ENCODE measurements around the gene RAB3IP. TPM values are rescaled to one million over a fixed set of nuclear protein-coding genes. Genes with fewer than 3 reads are reported as not detected.
A peak's percentile ranks its signal among the peaks of the same experiment; 100 is the strongest.
"Not testable (repeated sequence)": the region's sequence is repeated elsewhere in the genome, so short reads cannot be mapped to it uniquely, and the experiment has no call there.

The RAB3IP gene
- polyA plus RNA-seq, 6 donors from 2014 or later: 8.1 to 43.7 (median 32.9) TPM

DNA sequence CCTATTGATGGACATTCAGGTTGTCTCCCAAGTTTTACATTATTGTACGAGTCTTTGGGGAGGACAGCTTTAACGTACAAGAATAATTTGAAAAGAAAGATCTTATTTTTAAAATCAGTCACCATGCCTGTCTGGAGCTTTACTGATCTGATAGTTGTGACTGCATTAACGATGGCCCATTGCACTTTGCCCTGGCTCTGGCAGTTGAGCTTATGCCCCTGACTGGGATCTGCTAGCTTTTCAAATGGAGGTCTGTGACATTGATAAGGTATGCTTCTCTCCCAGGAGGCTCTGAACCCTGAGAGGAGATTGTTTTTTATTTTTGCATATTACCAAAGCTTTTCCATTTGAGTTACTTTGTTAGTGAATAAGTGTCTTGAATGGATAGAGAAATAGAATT, 17.9 kb upstream of the RAB3IP start:
- ATAC-seq (ENCODE audit: low read depth in 2 of 2): no peak
- no peaks in the 10 kb centered on the region for H3K4me1 Mint-ChIP-seq
- H3K9me3 Mint-ChIP-seq: peaks cover 0 to 2% (median 0%) of the 10 kb centered on the region in 7 donors
- H3K36me3 Mint-ChIP-seq: no peaks in the 10 kb centered on the region
- no peak overlapping the region for H3K27ac Mint-ChIP-seq
- DNase-seq: no peak
- peaks cover 0 to 14% (median 8%) of the 10 kb centered on the region in 3 donors for H3K27me3 Mint-ChIP-seq
- H3K4me3 Mint-ChIP-seq: no peak overlapping the region

- no peaks in the 10 kb centered on the region for H3K36me3 Mint-ChIP-seq
- no peak for ATAC-seq (ENCODE audit: low read depth in 2 of 2)
- peaks cover 0 to 2% (median 0%) of the 10 kb centered on the region in 7 donors for H3K9me3 Mint-ChIP-seq
Measured at GRCh38 chr12:69726922-69727321, 11.7 kb upstream of the RAB3IP start.

DNA sequence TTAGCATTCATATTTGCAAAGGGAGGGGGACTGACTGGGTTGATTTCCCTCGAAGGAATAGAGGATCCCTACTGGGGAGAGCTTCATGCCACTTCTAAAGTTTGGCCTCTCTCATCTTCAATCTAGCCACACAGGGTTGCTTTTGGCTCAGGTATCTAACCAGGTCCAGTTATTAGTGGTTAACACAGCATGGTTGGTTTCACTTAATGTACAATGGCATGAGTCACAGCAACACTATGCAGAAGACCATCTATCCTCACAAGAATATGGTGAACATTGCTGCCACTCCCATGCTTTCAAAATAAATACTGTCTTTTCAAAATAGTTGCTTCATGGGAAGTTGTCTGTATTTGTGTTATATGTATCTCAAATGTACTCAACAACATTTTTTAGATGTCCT, 6.6 kb upstream of the RAB3IP start:
- DNase-seq (no peak), ATAC-seq (ENCODE audit: low read depth in 2 of 2) (no peak)
- Mint-ChIP-seq H3K4me1 (no peaks in the 10 kb centered on the region), H3K9me3 (no peaks in the 10 kb centered on the region), H3K27ac (no peak overlapping the region), H3K36me3 (no peaks in the 10 kb centered on the region), H3K27me3 (peaks cover 26 to 32% (median 32%) of the 10 kb centered on the region in 3 donors), H3K4me3 (no peak overlapping the region)

More at GRCh38 chr12:69726922-69727321, 11.7 kb upstream of the RAB3IP start:
- H3K27ac Mint-ChIP-seq: no peak overlapping the region
- DNase-seq: no peak
- no peaks in the 10 kb centered on the region for H3K4me1 Mint-ChIP-seq
- H3K27me3 Mint-ChIP-seq: peaks cover 6 to 24% (median 8%) of the 10 kb centered on the region in 3 donors
- no peak overlapping the region for H3K4me3 Mint-ChIP-seq

DNA sequence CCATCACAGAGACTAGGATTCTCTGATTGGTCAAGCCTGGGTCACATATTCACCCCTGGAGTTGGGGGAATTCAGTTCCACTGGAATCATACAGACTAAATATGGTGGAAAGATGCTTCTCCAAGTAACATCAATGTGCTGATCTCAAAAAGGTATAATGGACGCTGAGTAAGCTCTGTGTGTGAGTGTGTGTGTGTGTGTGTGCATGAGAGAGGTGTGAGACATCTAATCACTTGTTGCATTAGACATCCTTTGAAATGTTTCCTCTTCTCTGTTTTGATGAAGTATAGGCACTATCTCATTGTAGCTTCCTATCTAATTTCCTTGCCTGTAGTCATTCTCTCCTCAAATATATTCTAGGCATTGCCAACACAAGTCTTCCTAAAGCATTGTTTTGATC, 5.0 kb upstream of the RAB3IP start:
- Mint-ChIP-seq H3K36me3 (no peaks in the 10 kb centered on the region), H3K27me3 (peaks cover 26 to 35% (median 32%) of the 10 kb centered on the region in 3 donors), H3K27ac (no peak overlapping the region), H3K9me3 (no peaks in the 10 kb centered on the region), H3K4me3 (no peak overlapping the region), H3K4me1 (peaks cover 0 to 5% (median 0%) of the 10 kb centered on the region in 3 donors)
- DNase-seq: no peak
- ATAC-seq (ENCODE audit: low read depth in 2 of 2): no peak

DNA sequence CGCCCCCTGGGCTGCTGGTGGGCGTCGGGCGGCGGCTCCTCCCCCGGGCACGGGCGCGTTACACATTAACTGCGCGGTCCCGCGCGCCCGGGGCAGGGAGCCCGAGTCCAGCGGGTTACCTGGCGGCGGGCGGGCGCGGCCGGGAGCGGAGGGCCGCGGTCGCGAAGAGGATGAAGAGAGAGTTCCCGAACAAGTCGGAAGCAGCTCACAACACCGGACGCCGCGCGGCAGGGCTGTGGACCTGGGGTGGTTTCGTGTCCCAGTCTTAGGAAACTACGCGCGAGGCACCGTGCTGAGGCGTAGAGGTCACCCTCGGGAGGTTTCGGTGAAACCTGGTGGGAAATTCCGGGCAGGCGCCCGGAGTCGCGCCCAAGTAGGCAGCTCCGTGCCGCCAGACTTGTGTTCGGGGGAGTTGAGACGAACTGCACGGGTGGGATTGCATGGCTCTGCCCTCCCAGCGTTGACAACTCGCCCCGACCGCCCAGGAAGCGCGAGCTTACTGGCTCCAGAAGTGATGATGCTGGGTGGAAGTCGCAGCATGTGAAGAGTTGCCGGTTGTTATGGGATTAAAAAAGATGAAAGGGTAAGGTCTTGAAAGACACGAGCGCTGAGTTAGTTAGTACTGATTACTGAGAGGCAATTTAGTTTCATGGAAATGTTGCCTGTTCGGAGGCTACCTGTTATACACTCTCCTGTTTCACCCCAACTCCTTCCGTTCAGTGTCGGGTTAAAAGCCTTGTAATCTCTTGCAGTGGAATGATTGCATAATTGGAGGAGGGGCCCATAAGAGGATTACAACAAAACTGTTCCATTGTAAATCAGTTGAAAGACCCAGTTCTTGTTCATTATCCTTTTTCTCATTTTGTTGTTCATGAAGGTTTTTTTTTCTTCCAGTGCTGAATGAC, 879 bp downstream of the RAB3IP start:
- H3K4me1 Mint-ChIP-seq: peaks cover 9 to 19% (median 14%) of the 10 kb centered on the region in 3 donors
- DNase-seq: peak; percentile 74
- H3K36me3 Mint-ChIP-seq: no peaks in the 10 kb centered on the region
- H3K4me3 Mint-ChIP-seq: peak overlapping the region; percentile 74 to 92 (median 88)
- peak; percentile 59 to 62 for ATAC-seq (ENCODE audit: low read depth in 2 of 2)
- H3K27ac Mint-ChIP-seq: peak overlapping the region; percentile 72 to 98 (median 92)
- no peaks in the 10 kb centered on the region for H3K9me3 Mint-ChIP-seq
- H3K27me3 Mint-ChIP-seq: peaks cover 5 to 18% (median 6%) of the 10 kb centered on the region in 3 donors

DNA sequence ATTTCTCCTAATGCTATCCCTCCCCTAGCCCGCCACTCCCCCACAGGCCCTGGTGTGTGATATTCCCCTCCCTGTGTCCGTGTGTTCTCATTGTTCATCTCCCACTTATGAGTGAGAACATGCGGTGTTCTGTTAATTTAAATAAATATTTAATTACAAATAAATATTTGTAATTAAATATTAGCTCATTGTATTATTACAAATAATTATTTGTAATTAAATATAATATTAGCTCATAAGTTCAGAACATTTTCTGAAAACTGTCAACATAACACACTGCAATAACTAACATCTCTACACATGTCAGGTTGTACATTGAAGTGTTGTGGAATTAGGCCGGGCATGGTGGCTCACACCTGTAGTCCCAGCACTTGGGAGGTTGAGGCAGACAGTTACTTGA, 5.4 kb downstream of the RAB3IP start:
- Mint-ChIP-seq H3K27ac (no peak overlapping the region), H3K4me1 (peaks cover 8 to 19% (median 12%) of the 10 kb centered on the region in 3 donors), H3K9me3 (no peaks in the 10 kb centered on the region), H3K4me3 (no peak overlapping the region), H3K27me3 (no peaks in the 10 kb centered on the region), H3K36me3 (no peaks in the 10 kb centered on the region)
- no peak for DNase-seq
- no peak for ATAC-seq (ENCODE audit: low read depth in 2 of 2)

GRCh38 chr12:69751476-69751875, 12.8 kb downstream of the RAB3IP start:
- Mint-ChIP-seq H3K4me1 (peaks cover 0 to 7% (median 3%) of the 10 kb centered on the region in 3 donors), H3K4me3 (no peak overlapping the region), H3K36me3 (peaks cover 8 to 13% of the 10 kb centered on the region in 2 donors), H3K27me3 (no peaks in the 10 kb centered on the region), H3K9me3 (peaks cover 0 to 2% (median 0%) of the 10 kb centered on the region in 7 donors), H3K27ac (no peak overlapping the region)
- ATAC-seq (ENCODE audit: low read depth in 2 of 2): no peak
- no peak for DNase-seq

DNA sequence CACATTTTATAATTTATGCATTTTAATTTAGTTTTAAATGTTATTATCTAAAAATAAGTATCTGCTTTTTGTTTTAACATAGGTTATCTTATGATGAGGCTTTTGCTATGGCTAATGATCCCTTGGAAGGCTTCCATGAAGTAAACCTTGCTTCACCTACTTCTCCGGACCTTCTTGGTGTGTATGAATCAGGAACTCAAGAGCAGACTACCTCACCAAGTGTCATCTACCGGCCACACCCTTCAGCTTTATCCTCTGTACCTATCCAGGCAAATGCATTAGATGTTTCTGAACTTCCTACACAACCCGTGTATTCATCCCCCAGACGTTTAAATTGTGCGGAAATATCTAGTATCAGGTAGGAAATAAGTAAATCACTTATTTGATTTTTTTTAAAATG, 16.6 kb downstream of the RAB3IP start:
- H3K4me1 Mint-ChIP-seq: no peaks in the 10 kb centered on the region
- H3K27ac Mint-ChIP-seq: no peak overlapping the region
- peaks cover 30 to 34% of the 10 kb centered on the region in 2 donors for H3K36me3 Mint-ChIP-seq
- no peaks in the 10 kb centered on the region for H3K27me3 Mint-ChIP-seq
- peaks cover 0 to 21% (median 13%) of the 10 kb centered on the region in 7 donors for H3K9me3 Mint-ChIP-seq
- DNase-seq: no peak
- ATAC-seq (ENCODE audit: low read depth in 2 of 2): no peak
- H3K4me3 Mint-ChIP-seq: no peak overlapping the region

GRCh38 chr12:69756088-69756755, 17.6 kb downstream of the RAB3IP start:
- DNase-seq (no peak), ATAC-seq (ENCODE audit: low read depth in 2 of 2) (no peak)
- H3K4me3 Mint-ChIP-seq: no peak overlapping the region
- no peak overlapping the region for H3K27ac Mint-ChIP-seq
- peaks cover 40 to 43% of the 10 kb centered on the region in 2 donors for H3K36me3 Mint-ChIP-seq
- peaks cover 0 to 5% (median 0%) of the 10 kb centered on the region in 3 donors for H3K4me1 Mint-ChIP-seq
- H3K9me3 Mint-ChIP-seq: peaks cover 0 to 30% (median 16%) of the 10 kb centered on the region in 7 donors
- no peaks in the 10 kb centered on the region for H3K27me3 Mint-ChIP-seq

GRCh38 chr12:69758105-69758504, 19.4 kb downstream of the RAB3IP start:
- Mint-ChIP-seq H3K4me1 (peaks cover 0 to 5% (median 0%) of the 10 kb centered on the region in 3 donors), H3K27ac (peak overlapping the region in 2 of 6 donors; percentile 36 to 44), H3K27me3 (no peaks in the 10 kb centered on the region), H3K36me3 (peaks cover 43 to 46% of the 10 kb centered on the region in 2 donors), H3K9me3 (peaks cover 0 to 35% (median 17%) of the 10 kb centered on the region in 7 donors), H3K4me3 (no peak overlapping the region)
- DNase-seq: no peak
- no peak for ATAC-seq (ENCODE audit: low read depth in 2 of 2)

GRCh38 chr12:69759581-69759980, 20.9 kb downstream of the RAB3IP start:
- DNase-seq; H3K4me3 Mint-ChIP-seq; H3K27me3 Mint-ChIP-seq; H3K4me1 Mint-ChIP-seq; H3K27ac Mint-ChIP-seq; ATAC-seq (ENCODE audit: low read depth in 2 of 2): not testable (repeated sequence)
- Mint-ChIP-seq H3K9me3 (peaks cover 0 to 43% (median 28%) of the 10 kb centered on the region in 7 donors), H3K36me3 (peaks cover 43 to 57% of the 10 kb centered on the region in 2 donors)

GRCh38 chr12:69765515-69765914, 26.9 kb downstream of the RAB3IP start:
- Mint-ChIP-seq H3K27ac (no peak overlapping the region), H3K4me3 (no peak overlapping the region), H3K4me1 (peaks cover 0 to 5% (median 0%) of the 10 kb centered on the region in 3 donors), H3K36me3 (peaks cover 58 to 81% of the 10 kb centered on the region in 2 donors), H3K27me3 (no peaks in the 10 kb centered on the region), H3K9me3 (peaks cover 14 to 78% (median 68%) of the 10 kb centered on the region in 7 donors)
- no peak for DNase-seq
- ATAC-seq (ENCODE audit: low read depth in 2 of 2): no peak

DNA sequence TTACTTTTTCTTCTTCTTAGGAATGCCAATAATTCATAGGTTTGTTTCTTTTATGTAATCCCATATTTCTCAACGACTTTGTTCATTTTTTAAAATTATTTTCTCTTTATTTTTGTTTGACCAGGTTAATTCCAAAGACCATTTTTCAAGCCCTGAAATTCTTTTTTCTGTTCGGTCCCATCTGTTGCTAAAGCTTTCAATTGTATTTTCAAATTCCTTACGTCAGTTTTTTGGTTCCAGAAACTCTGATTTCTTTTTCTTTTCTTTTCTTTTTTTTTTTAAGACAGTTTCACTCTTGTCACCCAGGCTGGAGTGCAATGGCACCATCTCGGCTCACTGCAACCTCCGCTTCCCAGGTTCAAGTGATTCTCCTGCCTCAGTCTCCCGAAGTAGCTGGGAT, 27.6 kb downstream of the RAB3IP start:
- Mint-ChIP-seq H3K4me1 (no peaks in the 10 kb centered on the region), H3K27ac (no peak overlapping the region), H3K36me3 (peaks cover 58 to 79% of the 10 kb centered on the region in 2 donors), H3K27me3 (no peaks in the 10 kb centered on the region), H3K4me3 (no peak overlapping the region), H3K9me3 (peaks cover 19 to 77% (median 68%) of the 10 kb centered on the region in 7 donors)
- ATAC-seq (ENCODE audit: low read depth in 2 of 2) (no peak), DNase-seq (no peak)
